NCI-H82 (cell line): ENCODE results near the gene ADGRL3.
"Not testable (repeated sequence)": the region's sequence is repeated elsewhere in the genome, so short reads cannot be mapped to it uniquely, and the experiment has no call there.

Experiments
- DNase-seq: peaks from one replicate; lab custom pipeline; 2025; lab: John Stamatoyannopoulos, UW

ADGRL3 gene

DNA sequence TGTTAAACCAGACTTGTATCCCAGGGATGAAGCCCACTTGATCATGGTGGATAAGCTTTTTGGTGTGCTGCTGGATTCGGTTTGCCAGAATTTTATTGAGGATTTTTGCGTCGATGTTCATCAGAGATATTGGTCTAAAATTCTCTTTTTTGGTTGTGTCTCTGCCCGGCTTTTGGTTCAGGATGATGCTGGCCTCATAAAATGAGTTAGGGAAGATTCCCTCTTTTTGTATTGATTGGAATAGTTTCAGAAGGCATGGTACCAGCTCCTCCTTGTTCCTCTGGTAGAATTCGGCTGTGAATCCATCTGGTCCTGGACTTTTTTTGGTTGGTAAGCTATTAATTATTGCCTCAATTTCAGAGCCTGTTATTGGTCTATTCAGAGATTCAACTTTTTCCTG, 556.8 kb downstream of the ADGRL3 start:
- not testable (repeated sequence) for DNase-seq

DNA sequence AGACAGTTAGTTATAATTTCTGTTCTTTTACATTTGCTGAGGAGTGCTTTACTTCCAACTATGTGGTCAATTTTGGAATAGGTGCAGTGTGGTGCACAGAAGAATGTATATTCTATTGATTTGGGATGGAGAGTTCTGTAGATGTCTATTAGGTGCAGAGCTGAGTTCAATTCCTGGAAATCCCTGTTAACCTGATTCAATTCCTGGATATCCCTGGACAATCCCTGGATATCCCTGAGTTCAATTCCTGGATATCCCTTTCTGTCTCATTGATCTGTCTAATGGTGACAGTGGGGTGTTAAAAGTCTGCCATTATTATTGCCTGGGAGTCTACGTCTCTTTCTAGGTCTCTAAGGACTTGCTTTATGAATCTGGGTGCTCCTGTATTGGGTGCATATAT, 557.9 kb downstream of the ADGRL3 start:
- not testable (repeated sequence) for DNase-seq

DNA sequence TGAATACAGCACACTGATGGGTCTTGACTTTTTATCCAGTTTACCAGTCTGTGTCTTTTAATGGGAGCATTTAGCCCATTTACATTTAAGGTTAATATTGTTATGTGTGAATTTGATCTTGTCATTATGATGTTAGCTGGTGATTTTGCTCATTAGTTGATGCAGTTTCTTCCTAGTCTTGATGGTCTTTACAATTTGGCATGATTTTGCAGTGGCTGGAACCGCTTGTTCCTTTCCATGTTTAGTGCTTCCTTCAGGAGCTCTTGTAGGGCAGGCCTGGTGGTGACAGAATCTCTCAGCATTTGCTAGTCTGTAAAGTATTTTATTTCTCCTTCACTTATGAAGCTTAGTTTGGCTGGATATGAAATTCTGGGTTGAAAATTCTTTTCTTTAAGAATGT, 558.5 kb downstream of the ADGRL3 start:
- DNase-seq, result not testable (repeated sequence)

DNA sequence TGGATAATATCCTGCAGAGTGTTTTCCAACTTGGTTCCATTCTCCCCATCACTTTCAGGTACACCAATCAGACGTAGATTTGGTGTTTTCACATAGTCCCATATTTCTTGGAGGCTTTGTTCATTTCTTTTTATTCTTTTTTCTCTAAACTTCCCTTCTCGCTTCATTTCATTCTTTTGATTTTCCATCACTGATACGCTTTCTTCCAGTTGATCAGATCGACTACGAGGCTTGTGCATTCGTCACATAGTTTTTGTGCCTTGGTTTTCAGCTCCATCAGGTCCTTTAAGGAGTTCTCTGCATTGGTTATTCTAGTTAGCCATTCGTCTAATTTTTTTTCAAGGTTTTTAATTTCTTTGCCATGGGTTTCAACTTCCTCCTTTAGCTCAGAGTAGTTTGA, 559.1 kb downstream of the ADGRL3 start:
- not testable (repeated sequence) for DNase-seq

DNA sequence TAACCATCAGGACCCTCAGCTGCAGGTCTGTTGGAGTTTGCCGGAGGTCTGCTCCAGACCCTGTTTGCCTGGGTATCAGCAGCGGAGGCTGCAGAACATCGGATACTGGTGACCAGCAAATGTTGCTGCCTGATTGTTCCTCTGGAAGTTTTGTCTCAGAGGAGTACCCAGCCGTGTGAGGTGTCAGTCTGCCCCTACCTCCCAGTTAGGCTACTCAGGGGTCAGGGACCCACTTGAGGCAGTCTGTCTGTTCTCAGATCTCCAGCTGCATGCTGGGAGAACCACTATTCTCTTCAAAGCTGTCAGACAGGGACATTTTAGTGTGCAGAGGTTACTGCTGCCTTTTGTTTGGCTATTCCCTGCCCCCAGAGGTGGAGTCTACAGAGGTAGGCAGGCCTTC, 559.8 kb downstream of the ADGRL3 start:
- DNase-seq, result not testable (repeated sequence)

DNA sequence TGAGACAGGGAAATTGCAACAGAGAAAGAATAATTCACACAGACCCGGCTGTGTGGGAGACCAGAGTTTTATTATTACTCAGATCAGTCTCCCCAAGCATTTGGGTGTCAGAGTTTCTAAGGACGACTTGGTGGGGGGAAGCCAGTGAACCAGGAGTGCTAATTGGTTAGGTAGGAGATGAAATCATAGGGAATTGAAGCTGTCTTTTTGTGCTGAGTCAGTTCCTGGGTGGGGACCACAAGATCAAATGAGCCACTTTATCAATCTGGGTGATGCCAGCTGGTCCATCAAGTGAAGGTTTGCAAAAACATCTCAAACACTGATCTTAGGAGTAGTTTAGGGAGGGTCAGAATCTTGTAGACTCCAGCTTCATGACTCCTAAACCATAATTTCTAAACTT, 560.7 kb downstream of the ADGRL3 start:
- no peak for DNase-seq

DNA sequence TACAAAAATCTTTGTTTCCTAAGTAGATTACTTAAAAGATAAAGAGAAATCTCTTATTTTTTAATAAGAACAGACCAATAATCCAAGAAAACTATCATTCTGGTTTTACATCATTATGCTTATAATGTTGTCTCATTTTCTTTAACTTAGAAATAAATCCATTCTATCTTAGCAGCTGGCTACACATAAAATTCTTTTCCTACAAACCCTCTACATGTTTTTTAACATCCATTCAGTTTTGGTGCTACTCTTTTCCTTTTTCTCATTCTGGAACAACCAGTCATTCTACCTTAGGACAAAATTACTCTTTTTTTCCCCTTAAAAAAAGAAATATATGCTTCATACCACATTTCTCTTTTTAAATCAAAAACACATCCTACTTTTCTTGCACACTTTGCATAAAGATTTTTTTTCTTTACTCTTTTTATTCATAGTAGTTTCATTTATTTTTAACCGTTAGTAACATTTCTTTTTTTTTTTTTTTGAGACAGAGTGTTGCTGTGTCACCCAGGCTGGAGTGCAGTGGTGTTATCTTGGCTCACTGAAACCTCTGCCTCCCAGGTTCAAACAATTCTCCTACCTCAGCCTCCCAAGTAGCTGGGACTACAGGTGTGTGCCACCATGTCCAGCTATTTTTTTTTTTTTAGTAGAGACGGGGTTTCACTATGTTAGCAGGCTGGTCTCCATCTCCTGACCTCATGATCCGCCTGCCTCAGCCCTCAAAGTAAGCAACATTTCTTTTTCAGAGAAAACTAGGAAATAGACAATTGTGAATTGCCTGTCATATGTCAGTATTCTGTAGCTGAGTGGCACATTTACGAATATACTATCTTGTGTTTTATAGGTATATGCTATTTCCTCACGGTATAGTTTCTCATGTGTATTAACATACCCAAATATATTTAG, 562.8 kb downstream of the ADGRL3 start:
- DNase-seq, result no peak

DNA sequence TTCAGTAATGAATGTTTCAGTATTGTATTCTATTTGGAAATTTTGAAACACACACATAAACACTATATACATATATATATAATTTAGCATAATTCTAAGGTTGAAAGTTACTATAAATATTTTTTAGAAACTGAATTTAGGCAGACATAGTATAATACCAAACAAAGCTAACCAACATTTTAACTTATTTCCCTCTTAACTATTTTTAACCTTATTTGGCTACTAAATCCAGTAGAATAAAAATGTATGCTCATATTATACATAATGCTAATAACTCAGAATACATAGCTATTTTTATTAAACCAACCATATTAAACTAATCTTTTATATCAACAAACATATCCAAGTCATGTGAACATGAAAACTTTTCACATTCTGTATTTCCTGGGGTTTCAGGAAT, 563.6 kb downstream of the ADGRL3 start:
- DNase-seq, result no peak

DNA sequence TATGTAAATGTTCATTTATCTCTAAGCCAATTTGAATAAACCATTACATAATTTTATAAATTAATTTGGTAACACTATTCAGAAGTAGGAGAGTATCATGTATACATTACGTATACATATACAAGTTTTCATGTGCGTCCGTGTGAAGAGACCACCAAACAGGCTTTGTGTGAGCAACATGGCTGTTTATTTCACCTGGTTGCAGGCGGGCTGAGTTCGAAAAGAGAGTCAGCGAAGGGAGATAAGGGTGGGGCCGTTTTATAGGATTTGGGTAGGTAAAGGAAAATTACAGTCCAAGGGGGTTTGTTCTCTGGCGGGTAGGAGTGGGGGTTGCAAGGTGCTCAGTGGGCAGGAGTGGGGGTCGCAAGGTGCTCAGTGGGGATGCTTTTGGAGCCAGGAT, 564.0 kb downstream of the ADGRL3 start:
- DNase-seq, result not testable (repeated sequence)

DNA sequence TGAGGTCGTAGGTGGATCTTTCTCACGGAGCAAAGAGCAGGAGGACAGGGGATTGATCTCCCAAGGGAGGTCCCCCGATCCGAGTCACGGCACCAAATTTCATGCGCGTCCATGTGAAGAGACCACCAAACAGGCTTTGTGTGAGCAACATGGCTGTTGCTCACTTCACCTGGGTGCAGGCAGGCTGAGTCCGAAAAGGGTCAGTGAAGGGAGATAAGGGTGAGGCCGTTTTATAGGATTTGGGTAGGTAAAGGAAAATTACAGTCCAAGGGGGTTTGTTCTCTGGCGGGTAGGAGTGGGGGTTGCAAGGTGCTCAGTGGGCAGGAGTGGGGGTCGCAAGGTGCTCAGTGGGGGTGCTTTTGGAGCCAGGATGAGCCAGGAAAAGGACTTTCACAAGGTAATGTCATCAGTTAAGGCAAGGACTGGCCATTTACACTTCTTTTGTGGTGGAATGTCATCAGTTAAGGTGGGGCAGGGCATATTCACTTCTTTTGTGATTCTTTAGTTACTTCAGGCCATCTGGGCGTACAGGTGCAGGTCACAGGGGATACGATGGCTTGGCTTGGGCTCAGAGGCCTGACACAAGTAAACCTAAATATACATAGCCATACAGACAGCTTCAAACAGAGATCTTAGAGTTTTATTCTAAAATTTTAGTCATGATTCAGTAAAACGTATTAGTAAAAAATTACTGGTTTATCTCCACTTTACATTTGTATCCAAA, 569.5 kb downstream of the ADGRL3 start:
- DNase-seq, result not testable (repeated sequence)

DNA sequence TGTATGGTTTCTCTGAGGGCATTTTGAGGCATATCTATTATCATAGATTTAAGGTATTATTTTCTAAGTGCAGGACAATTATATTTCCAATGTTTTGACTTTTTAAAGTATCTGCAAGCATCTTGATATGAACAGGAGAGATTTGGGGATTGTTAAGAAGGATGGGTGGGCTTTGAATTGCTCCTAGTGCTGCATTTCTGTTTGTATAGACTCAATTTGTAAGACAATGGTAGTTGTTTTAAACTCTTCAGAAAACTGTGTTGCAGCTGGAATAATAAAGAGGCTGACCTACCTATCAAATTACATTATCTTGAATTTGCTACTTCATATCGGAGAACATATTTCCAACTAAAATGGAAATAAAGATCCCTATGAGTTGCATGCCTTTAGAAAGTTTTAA, 570.3 kb downstream of the ADGRL3 start:
- DNase-seq, result no peak

DNA sequence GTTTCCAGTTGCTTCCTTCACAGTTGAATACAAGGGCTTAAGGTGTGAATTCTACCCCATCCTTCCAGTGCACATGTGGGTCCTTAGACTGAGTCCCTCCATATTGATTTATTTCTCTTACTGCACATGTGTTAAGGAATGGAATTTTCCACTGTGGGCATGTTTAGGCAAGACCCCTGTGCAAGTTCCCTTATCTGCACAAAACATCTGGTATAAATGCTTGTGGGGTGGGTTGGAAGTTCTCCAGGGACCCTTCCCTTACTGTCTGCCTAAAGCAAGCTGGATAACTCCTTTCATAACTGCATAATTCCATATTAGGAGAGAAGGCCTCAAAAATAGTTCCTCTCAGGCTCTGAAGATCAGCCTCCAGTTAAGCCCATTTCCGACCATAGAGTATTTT, 570.9 kb downstream of the ADGRL3 start:
- no peak for DNase-seq

DNA sequence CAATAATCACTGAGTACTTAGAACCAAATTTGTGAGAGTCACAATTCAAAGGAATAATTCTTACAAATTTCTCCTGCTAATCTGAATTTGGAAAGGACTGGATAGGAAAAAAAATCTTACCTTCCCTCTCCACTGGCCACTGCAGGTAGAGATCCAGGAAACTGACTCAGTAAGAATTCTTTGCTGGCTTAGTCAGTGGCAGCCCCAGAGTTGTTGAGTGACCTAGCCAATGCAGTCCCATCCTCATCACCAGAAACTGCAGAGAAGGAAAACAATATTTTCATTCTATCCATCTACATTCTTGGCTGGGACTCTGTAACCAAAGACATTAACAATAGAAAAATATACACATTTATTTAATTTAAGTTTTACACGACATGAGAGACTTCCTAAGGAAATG, 572.0 kb downstream of the ADGRL3 start:
- DNase-seq, result no peak

DNA sequence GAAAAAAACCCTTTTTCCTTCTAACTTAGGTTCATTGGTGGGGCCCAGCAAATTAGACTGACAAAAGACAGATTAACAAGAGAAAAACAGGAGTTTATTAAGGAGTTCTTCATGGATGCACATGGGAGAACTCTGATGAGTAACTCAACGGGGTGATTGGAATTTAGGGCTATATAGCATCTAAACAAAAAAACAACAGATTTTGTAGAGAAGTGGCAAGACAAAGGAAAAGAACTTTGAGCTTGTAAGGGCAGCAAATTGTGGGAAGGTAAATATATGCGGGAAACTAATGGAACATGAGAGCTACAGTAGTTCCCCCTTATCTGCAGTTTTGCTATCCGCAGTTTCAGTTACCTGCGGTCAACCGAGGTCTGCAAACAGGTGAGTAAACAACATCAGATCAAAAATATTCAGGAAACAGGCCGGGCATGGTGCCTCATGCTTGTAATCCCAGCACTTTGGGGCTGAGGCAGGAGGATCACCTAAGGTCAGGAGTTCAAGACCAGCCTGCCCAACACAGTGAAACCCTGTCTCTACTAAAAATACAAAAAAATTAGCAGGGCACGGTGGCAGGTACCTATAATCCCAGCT, 573.6 kb downstream of the ADGRL3 start:
- DNase-seq, result no peak

DNA sequence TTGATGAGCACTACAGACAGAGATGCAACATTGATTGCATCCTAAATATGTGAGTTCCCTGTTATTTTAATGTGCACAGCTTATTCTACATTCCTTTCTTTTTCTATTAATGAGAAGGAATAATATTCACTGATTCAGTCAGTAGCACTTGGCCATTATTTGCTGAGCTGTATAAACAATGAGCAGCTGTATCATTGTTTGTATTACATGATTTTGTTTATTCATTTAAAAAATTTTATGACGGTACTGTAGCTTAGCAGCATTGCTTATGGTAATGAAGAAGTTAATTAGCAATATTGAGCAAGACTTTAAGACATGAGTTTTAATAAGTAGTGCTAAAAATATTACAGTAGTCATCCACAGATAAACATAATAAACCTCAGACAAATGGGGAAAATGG, 582.0 kb downstream of the ADGRL3 start:
- no peak for DNase-seq

DNA sequence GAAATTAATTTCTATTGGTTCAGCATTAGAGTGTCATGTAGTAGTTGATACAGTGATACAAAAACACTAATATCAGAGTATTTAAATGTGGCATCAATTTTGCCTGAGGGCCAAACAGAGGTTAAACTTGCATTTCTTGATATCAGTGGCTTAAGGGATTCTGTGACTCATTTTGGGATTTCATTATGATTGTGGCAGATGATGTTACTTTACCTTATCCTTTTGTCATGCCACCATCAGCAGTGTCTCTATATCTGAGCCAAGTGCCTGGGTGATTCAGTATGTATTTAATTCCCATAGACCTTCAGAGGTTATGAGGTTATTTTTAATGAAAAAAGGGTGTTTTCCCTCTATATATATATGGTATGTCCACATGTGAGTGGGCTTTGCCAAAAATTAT, 582.9 kb downstream of the ADGRL3 start:
- no peak for DNase-seq

DNA sequence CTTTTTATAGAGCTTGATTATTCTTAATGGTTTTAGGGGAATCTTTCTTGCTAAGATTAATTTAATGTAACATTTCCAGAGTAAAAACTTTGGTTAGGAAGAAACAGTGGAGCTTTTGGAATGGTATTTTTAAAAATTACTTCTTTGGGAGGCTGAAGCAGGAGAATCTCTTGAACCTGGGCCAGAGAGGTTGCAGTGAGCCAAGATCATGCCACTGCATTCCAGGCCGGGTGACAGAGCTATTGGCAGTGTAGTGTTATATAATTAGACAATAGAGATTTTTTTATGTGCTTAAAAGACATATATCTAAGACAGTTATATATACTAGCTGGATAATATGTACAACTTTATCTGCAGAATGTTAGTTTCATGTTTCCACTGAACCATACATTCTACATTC, 585.6 kb downstream of the ADGRL3 start:
- no peak for DNase-seq

DNA sequence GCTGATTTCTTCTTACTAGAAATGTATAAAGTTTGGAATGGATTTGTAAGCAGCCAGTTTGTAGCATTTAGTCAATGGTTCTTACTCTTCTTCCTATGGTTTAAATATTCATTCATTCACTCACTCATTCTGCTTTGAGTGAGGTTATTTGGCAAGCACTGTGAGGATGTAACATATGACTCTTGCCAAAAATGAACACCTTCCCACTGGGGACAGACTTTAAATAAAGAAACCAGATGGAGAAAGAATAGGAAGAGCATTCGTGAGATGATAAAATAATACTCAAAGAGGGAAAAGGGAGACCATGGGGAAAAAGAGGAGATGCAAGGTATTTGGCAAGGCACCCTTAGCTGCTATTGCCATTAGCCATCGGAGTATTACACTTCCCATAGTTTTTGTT, 586.1 kb downstream of the ADGRL3 start:
- DNase-seq, result no peak

DNA sequence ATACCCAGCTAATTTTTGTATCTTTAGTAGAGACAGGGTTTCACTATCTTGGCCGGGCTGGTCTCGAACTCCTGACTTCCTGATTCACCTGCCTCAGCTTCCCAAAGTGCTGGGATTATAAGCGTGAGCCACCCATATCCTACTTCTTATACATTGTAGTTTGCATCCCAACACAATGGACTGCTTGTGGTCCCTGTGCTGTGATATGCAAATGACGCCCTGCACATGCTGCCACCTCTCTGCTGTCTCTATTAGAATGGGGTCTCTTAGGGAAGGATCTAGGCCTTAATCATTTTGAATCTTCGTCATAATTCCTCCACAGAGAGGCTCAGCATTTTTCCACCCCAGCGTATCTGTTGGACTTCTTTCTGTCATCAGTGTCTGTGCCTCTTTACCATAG, 595.9 kb downstream of the ADGRL3 start:
- no peak for DNase-seq

DNA sequence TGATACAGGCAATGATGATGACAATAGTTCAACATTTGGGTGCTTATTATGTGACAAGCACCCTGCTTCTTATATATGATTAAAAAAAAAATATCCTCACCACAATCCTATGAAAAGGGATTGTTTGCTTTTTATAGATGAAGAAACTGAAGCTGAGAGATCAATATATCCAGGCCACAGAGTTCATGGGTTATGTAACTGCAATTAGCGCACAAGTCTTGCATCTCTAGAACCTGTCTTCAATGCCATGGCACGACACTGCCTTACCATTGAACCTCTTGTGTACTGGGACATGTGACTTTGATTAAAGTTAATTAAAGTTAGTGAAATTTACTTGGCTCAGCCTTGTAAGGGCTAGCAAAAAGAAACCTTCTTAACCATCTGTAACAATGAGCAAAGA, 599.7 kb downstream of the ADGRL3 start:
- DNase-seq, result no peak

DNA sequence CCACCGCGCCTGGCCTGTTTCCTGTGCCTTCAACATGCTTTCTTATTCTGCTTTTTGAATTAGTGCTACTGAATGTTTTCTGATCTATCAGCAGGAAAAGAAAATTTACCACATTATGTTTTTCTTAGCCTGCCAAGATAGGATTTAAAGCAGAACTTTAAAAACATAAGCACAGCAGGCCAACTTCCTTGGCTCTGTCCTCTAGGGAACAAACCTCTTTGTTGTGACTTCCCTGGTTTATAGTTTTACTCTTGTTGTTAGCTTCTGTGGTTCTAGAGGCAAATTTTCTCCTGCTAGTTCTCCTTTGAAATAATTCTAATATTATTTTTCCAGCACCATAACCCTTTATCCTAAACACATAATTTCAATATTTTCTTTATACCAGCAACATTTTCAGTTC, 605.1 kb downstream of the ADGRL3 start:
- DNase-seq, result no peak

DNA sequence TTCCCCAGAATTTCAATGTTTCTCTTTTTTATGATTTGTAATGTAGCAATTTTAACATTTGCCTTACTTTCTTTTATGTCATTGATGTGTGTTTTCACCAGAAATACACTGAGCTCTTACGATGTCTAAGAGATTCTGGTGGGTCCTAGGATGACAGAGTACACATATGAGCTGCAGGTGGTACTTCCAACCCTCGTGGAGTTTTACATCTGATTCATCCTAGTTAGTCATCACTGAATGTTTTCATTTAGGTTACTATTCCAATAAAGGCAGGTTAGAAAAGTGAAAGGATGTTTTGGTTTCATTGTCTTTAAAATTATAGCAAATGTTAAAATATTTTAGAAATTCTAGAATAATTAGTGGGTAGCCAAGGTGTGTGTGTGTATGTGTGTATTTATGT, 605.9 kb downstream of the ADGRL3 start:
- DNase-seq, result no peak

DNA sequence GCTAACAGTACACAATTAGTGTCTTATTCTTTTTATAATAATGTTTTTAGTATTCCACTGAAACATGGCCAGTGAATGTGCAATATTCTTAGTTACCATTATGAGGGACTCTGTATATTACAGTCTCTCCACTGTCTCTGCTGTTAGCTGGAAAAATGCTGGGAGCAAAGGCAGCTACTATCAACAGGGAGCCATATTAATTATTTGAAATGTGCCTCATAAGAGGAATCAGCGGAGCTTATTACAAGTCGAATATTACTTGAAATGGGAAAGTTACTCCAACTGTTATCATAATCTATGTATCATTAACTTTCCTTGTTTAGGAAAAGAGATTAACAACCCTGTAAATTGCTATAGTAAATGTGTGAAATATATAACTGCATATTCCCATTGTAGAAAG, 612.0 kb downstream of the ADGRL3 start:
- DNase-seq, result no peak
